ENCODE measurements around the gene DLG2.

The DLG2 gene

GRCh38 chr11:85530634-85531033, 96.5 kb downstream of the DLG2 start:
- H3K4me3 ChIP-seq (ENCODE audit: low read depth, low read length) = no peak overlapping the region
- TF ChIP-seq CTCF (IDR thresholded peaks at IDR 0.05; ENCODE audit: low read depth, low read length) = no peak

GRCh38 chr11:85526564-85526963, 100.6 kb downstream of the DLG2 start:
- no peak for TF ChIP-seq CTCF (IDR thresholded peaks at IDR 0.05; ENCODE audit: low read depth, low read length)
- H3K4me3 ChIP-seq (ENCODE audit: low read depth, low read length) = no peak overlapping the region

- no peak overlapping the region for H3K4me3 ChIP-seq (ENCODE audit: low read depth, low read length)
- no peak for TF ChIP-seq CTCF (IDR thresholded peaks at IDR 0.05; ENCODE audit: low read depth, low read length)
Observed at GRCh38 chr11:85525686-85526085, 101.5 kb downstream of the DLG2 start.

- TF ChIP-seq CTCF (IDR thresholded peaks at IDR 0.05; ENCODE audit: low read depth, low read length) = no peak
- H3K4me3 ChIP-seq (ENCODE audit: low read depth, low read length) = no peak overlapping the region
Observed at GRCh38 chr11:85517272-85517671, 109.9 kb downstream of the DLG2 start.

GRCh38 chr11:85495918-85496317, 131.2 kb downstream of the DLG2 start:
- TF ChIP-seq CTCF (IDR thresholded peaks at IDR 0.05; ENCODE audit: low read depth, low read length) = no peak
- H3K4me3 ChIP-seq (ENCODE audit: low read depth, low read length) = no peak overlapping the region

GRCh38 chr11:85494396-85494795, 132.7 kb downstream of the DLG2 start:
- H3K4me3 ChIP-seq (ENCODE audit: low read depth, low read length) = no peak overlapping the region
- TF ChIP-seq CTCF (IDR thresholded peaks at IDR 0.05; ENCODE audit: low read depth, low read length) = no peak

- H3K4me3 ChIP-seq (ENCODE audit: low read depth, low read length) = no peak overlapping the region
- TF ChIP-seq CTCF (IDR thresholded peaks at IDR 0.05; ENCODE audit: low read depth, low read length) = no peak
Observed at GRCh38 chr11:85485902-85486301, 141.2 kb downstream of the DLG2 start.

Data from WI38 (cell line).